ENCODE data around the gene S100A7A.

DNA sequence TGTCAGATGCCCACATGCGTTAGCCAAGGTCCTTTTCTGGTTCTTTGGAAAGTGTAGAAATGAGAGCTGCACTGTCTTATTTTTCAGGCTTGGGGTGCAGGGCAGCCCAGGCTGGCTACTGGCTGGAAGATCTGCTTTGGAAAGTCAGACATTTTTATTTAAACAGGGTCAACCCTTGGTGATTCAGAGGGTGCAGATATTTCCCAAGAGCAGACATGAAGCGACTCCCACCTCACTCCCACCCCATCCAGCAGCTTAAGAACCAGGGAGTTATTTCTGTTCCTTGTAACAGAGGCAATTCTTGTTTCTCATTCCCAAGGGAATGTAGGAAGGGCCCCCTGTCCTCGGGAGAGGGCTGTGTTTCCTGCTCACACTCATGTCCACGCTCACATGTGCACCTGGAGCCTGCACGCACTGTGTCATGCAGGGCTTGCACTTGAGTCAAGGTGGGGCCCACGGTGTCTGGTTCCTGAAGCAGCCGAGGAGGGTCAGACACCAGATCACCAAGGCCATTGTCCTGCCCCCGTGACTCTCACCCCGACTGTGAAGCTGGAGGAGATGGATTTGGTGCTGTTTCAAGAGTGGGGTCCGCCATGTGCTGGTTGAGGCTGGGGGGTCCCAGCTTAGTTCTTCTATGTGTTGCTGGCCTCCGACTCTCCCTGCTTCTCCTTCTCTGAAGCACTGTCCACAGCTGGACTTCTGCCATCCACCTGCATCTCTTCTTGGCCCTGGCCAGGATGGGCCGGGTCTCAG lies 992 bp downstream of the S100A7A start:
- TF ChIP-seq, protein P1, sequence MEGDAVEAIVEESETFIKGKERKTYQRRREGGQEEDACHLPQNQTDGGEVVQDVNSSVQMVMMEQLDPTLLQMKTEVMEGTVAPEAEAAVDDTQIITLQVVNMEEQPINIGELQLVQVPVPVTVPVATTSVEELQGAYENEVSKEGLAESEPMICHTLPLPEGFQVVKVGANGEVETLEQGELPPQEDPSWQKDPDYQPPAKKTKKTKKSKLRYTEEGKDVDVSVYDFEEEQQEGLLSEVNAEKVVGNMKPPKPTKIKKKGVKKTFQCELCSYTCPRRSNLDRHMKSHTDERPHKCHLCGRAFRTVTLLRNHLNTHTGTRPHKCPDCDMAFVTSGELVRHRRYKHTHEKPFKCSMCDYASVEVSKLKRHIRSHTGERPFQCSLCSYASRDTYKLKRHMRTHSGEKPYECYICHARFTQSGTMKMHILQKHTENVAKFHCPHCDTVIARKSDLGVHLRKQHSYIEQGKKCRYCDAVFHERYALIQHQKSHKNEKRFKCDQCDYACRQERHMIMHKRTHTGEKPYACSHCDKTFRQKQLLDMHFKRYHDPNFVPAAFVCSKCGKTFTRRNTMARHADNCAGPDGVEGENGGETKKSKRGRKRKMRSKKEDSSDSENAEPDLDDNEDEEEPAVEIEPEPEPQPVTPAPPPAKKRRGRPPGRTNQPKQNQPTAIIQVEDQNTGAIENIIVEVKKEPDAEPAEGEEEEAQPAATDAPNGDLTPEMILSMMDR (IDR thresholded peaks at IDR 0.05): no peak
- TF ChIP-seq POLR2A (IDR thresholded peaks at IDR 0.05): no peak
